Ascending aorta (tissue), 2 donors: ENCODE data around the gene TPX2. TPM values are rescaled to one million over a fixed set of nuclear protein-coding genes. Genes with fewer than 3 reads are reported as not detected.
A peak's percentile ranks its signal among the peaks of the same experiment; 100 is the strongest.

Experiments used
- DNase-seq, 2 donors: peaks; one replicate each; pipeline ENCODE4 v3.0.0-alpha.2; 2019; ENCODE audit warnings: low spot score in 2 of 2
- H3K27ac ChIP-seq, 2 donors: fragments of 200-600 bp; sonication (generic); one replicate each; pipeline ENCODE4 v1.5.1; 2016 to 2017; ENCODE audit warnings: mild to moderate bottlenecking in 1 of 2
- H3K27me3 ChIP-seq: fragments of 200-600 bp; sonication (generic); one replicate; pipeline ENCODE4 v1.5.1; 2017
- H3K36me3 ChIP-seq, 2 donors: fragments of 200-600 bp; sonication (generic); one replicate each; pipeline ENCODE4 v1.5.1; 2016
- H3K4me1 ChIP-seq, 2 donors: fragments of 200-600 bp; sonication (generic); one replicate each; pipeline ENCODE4 v1.5.1; 2016 to 2017; ENCODE audit warnings: mild to moderate bottlenecking in 1 of 2
- H3K4me3 ChIP-seq, 2 donors: fragments of 200-600 bp; sonication (generic); one replicate each; pipeline ENCODE4 v1.5.1; 2016 to 2017; ENCODE audit warnings: mild to moderate bottlenecking in 1 of 2
- H3K9me3 ChIP-seq, 2 donors: fragments of 200-600 bp; sonication (generic); one replicate each; pipeline ENCODE4 v1.5.1; 2016
- intact Hi-C: fragments of 100-400 bp; cut with DNase I; formaldehyde crosslinking; loops from one replicate; pipeline ENCODE4 v1.15.1; 2023
- total RNA-seq: library from RNA; depleted of rRNA; stranded (reverse); fragments of >200 nt; gene quantifications from one replicate; pipeline ENCODE4 v1.1.0, GENCODE V29; 2016
- TF ChIP-seq, protein P1 (sequence below), 3 experiments: fragments of 200-600 bp in 2 of 3; fragments of 450-650 bp in 1 of 3; sonication (generic) in 2 of 3; IDR thresholded peaks; one replicate each; pipeline ENCODE4 v1.5.1; 2016 to 2019; ENCODE audit warnings: antibody characterized with exemption in 3 of 3, mild to moderate bottlenecking in 1 of 3, moderate library complexity in 1 of 3

The TPX2 gene
- total RNA-seq, 1 donor from 2014 or later = not detected

DNA sequence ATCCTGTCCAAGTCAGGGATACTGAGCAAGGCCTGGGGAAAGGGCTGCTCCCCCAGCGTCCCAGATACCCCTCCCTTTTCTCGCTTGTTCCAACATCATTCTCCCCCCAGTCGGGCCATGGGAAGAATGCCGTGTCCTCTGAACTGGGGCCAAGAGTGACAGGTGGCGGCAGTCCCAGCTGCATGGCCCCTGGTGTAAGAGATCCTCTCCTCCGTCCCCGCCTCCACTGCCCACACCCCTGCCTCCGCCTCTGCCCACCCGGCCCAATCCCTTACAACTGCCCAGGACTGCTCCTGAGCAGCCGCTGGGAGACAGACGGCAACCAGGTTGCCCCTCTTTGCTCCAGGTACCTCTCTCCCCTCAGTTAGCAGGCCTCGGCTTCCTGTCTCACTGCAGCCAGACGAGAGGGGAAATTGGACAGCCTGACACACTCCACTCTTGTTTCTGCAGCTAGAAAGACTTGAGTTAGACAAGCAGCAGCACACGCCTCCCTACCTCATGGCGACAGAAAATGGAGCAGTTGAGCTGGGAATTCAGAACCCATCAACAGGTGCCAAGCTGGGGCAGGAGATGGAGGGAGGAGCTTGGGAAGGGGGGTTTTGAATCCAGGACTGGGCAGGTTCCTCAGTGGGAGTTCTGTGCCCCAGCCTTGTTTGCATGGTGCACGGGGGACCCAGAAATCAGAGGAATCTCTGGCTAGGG is 80.1 kb downstream of the TPX2 start, which contains the start of gene MYLK2:
Gene MYLK2, plus strand, starts transcription at position 274 of the 702 bp plus-strand sequence. Its CDS starts 225 bp downstream, at position 499.
- intact Hi-C loops = loop anchor here (5.0 kb wide), 1 partner anchor 157 kb away; no protein-coding TSS in a partner anchor
- peak in 1 of 2 donors; percentile 64 for DNase-seq
- Histone ChIP-seq H3K27me3 (no peaks in the 10 kb centered on the region), H3K4me1 (peaks cover 14 to 45% of the 10 kb centered on the region in 2 donors), H3K36me3 (no peaks in the 10 kb centered on the region), H3K4me3 (no peak within 1 kb of the TSS), H3K9me3 (no peaks in the 10 kb centered on the region), H3K27ac (peak within 1 kb of the TSS; percentile 21 to 23)
- TF ChIP-seq, protein P1, sequence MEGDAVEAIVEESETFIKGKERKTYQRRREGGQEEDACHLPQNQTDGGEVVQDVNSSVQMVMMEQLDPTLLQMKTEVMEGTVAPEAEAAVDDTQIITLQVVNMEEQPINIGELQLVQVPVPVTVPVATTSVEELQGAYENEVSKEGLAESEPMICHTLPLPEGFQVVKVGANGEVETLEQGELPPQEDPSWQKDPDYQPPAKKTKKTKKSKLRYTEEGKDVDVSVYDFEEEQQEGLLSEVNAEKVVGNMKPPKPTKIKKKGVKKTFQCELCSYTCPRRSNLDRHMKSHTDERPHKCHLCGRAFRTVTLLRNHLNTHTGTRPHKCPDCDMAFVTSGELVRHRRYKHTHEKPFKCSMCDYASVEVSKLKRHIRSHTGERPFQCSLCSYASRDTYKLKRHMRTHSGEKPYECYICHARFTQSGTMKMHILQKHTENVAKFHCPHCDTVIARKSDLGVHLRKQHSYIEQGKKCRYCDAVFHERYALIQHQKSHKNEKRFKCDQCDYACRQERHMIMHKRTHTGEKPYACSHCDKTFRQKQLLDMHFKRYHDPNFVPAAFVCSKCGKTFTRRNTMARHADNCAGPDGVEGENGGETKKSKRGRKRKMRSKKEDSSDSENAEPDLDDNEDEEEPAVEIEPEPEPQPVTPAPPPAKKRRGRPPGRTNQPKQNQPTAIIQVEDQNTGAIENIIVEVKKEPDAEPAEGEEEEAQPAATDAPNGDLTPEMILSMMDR (IDR thresholded peaks at IDR 0.05) = no peak

DNA sequence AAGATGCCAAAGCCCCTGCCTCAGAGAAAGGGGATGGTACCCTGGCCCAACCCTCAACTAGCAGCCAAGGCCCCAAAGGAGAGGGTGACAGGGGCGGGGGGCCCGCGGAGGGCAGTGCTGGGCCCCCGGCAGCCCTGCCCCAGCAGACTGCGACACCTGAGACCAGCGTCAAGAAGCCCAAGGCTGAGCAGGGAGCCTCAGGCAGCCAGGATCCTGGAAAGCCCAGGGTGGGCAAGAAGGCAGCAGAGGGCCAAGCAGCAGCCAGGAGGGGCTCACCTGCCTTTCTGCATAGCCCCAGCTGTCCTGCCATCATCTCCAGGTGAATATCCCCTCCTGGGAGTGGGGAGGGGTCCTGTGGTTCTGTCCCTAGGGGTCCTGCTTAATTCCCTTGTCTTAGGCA is 81.1 kb downstream of the TPX2 start:
- Histone ChIP-seq H3K27me3 (no peaks in the 10 kb centered on the region), H3K27ac (peak overlapping the region in 1 of 2 donors; percentile 23), H3K4me1 (peaks cover 14 to 37% of the 10 kb centered on the region in 2 donors), H3K4me3 (no peak overlapping the region), H3K36me3 (no peaks in the 10 kb centered on the region), H3K9me3 (no peaks in the 10 kb centered on the region)
- TF ChIP-seq, protein P1 (IDR thresholded peaks at IDR 0.05) = no peak
- intact Hi-C loops = loop anchor here (10.0 kb wide), 1 partner anchor 385 kb away; the partner anchor contains the start of genes PLAGL2 and POFUT1
- no peak for DNase-seq

- TF ChIP-seq, protein P1 (IDR thresholded peaks at IDR 0.05) = no peak
- intact Hi-C loops = loop anchor here (10.0 kb wide), 1 partner anchor 383 kb away; the partner anchor contains the start of genes PLAGL2 and POFUT1
- Histone ChIP-seq H3K4me1 (peaks cover 9 to 29% of the 10 kb centered on the region in 2 donors), H3K36me3 (no peaks in the 10 kb centered on the region), H3K9me3 (no peaks in the 10 kb centered on the region), H3K4me3 (no peak overlapping the region), H3K27me3 (no peaks in the 10 kb centered on the region), H3K27ac (peak overlapping the region; percentile 53 to 79)
- peak in 1 of 2 donors; percentile 61 for DNase-seq
Measured at GRCh38 chr20:31821427-31821826, 82.3 kb downstream of the TPX2 start.

GRCh38 chr20:31822421-31823330 is 83.6 kb downstream of the TPX2 start:
- peak; percentile 59 to 94 for DNase-seq
- intact Hi-C loops = loop anchor here (1.0 to 10.0 kb wide), 6 partner anchors 14 to 382 kb away; partner anchors contain the start of genes PDRG1, PLAGL2 and POFUT1
- TF ChIP-seq, protein P1 (IDR thresholded peaks at IDR 0.05) = peak; percentile 95 to 99 (median 98)
- Histone ChIP-seq H3K27me3 (no peaks in the 10 kb centered on the region), H3K9me3 (no peaks in the 10 kb centered on the region), H3K36me3 (no peaks in the 10 kb centered on the region), H3K27ac (peak overlapping the region; percentile 53 to 79), H3K4me3 (peak overlapping the region in 1 of 2 donors; percentile 1), H3K4me1 (peaks cover 9 to 29% of the 10 kb centered on the region in 2 donors)

GRCh38 chr20:31823360-31824124 is 84.5 kb downstream of the TPX2 start:
- TF ChIP-seq, protein P1 (IDR thresholded peaks at IDR 0.05) = no peak
- Histone ChIP-seq H3K4me1 (peaks cover 9 to 29% of the 10 kb centered on the region in 2 donors), H3K9me3 (no peaks in the 10 kb centered on the region), H3K27me3 (no peaks in the 10 kb centered on the region), H3K27ac (peak overlapping the region; percentile 28 to 79), H3K4me3 (no peak overlapping the region), H3K36me3 (no peaks in the 10 kb centered on the region)
- intact Hi-C loops = loop anchor here (1.0 to 10.0 kb wide), 5 partner anchors 13 to 381 kb away; partner anchors contain the start of genes PDRG1, PLAGL2 and POFUT1
- no peak for DNase-seq
